OCI-LY1 (cell line): ENCODE results near the gene B3GALT6.

ENCODE experiments used
- EZH2 ChIP-seq: fragments of 200-600 bp; sonication (generic), shearing (Covaris generic); IDR thresholded peaks from 2 replicates; pipeline ENCODE4 v1.8.0; 2017; ENCODE audit warnings: borderline replicate concordance, mixed run types, mild to moderate bottlenecking, antibody characterized with exemption, low read length, moderate library complexity, mixed read lengths
- TF ChIP-seq, protein P1 (sequence below): fragments of 200-600 bp; sonication (generic), shearing (Covaris generic); IDR thresholded peaks from 2 replicates; pipeline ENCODE4 v1.5.1; 2017; ENCODE audit warnings: mild to moderate bottlenecking, antibody characterized with exemption, low read length, moderate library complexity, mixed read lengths

- TF ChIP-seq EZH2 = no peak
- TF ChIP-seq, protein P1, sequence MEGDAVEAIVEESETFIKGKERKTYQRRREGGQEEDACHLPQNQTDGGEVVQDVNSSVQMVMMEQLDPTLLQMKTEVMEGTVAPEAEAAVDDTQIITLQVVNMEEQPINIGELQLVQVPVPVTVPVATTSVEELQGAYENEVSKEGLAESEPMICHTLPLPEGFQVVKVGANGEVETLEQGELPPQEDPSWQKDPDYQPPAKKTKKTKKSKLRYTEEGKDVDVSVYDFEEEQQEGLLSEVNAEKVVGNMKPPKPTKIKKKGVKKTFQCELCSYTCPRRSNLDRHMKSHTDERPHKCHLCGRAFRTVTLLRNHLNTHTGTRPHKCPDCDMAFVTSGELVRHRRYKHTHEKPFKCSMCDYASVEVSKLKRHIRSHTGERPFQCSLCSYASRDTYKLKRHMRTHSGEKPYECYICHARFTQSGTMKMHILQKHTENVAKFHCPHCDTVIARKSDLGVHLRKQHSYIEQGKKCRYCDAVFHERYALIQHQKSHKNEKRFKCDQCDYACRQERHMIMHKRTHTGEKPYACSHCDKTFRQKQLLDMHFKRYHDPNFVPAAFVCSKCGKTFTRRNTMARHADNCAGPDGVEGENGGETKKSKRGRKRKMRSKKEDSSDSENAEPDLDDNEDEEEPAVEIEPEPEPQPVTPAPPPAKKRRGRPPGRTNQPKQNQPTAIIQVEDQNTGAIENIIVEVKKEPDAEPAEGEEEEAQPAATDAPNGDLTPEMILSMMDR = no peak
Measured at GRCh38 chr1:1278620-1279019, 46.6 kb downstream of the B3GALT6 start.
